Mesothelial cell of epicardium (in vitro differentiated cells): Measurements from ENCODE around the gene DENND5A. TPM values are rescaled to one million over a fixed set of nuclear protein-coding genes. Genes with fewer than 3 reads are reported as not detected.
"Not testable (repeated sequence)": the region's sequence is repeated elsewhere in the genome, so short reads cannot be mapped to it uniquely, and the experiment has no call there.

Experiments
- DNase-seq, 2 experiments: peaks; one replicate each; pipeline ENCODE4 v3.0.0; 2021; ENCODE audit warnings: low spot score in 2 of 2; ENCODE audit not compliant: unreplicated experiment in 2 of 2
- H3K27ac Mint-ChIP-seq: 2 replicates; pipeline ENCODE4 v1.8.0; 2021; ENCODE audit warnings: mixed read lengths
- H3K27me3 Mint-ChIP-seq: 2 replicates; pipeline ENCODE4 v1.8.0; 2021; ENCODE audit warnings: low read depth, mixed read lengths
- H3K36me3 Mint-ChIP-seq: 2 replicates; pipeline ENCODE4 v1.8.0; 2021; ENCODE audit warnings: mixed read lengths
- H3K4me1 Mint-ChIP-seq: 2 replicates; pipeline ENCODE4 v1.8.0; 2021; ENCODE audit warnings: mixed read lengths
- H3K4me3 Mint-ChIP-seq: 2 replicates; pipeline ENCODE4 v1.8.0; 2021; ENCODE audit warnings: mild to moderate bottlenecking, moderate library complexity, mixed read lengths
- H3K9me3 Mint-ChIP-seq: 2 replicates; pipeline ENCODE4 v1.8.0; 2021; ENCODE audit warnings: mixed read lengths
- total RNA-seq: library from RNA; stranded (reverse); gene quantifications from 3 replicates; pipeline ENCODE4 v1.2.1, GENCODE V29; 2021
- TF ChIP-seq, protein P1 (sequence below): fragments of 200-600 bp; sonication (generic); IDR thresholded peaks from one replicate; pipeline ENCODE4 v1.5.0; 2021; ENCODE audit warnings: antibody characterized with exemption; ENCODE audit not compliant: unreplicated experiment

Gene DENND5A
- total RNA-seq, 1 donor from 2014 or later, result 85.5 TPM

DNA sequence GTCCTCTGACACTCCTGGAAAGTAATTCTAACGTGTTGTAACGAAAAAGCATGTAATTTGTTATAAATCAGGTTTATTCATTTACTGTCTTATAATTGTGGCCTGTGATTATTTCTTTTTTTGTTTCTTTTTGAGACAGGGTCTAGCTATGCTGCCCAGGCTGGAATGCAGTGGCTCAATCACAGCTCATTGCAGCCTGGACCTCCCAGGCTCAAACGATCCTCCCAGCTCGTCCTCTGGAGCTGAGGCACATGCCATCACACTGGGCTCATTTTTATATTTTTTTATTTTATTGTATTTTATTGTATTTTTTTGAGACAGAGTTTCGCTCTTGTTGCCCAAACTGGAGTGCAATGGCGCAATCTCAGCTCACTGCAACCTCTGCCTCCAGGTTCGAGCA is 15.9 kb downstream of the DENND5A start:
- no peak for DNase-seq
- H3K4me1 Mint-ChIP-seq, result peaks cover 10% of the 10 kb centered on the region
- H3K36me3 Mint-ChIP-seq, result peaks cover 3% of the 10 kb centered on the region
- TF ChIP-seq, protein P1, sequence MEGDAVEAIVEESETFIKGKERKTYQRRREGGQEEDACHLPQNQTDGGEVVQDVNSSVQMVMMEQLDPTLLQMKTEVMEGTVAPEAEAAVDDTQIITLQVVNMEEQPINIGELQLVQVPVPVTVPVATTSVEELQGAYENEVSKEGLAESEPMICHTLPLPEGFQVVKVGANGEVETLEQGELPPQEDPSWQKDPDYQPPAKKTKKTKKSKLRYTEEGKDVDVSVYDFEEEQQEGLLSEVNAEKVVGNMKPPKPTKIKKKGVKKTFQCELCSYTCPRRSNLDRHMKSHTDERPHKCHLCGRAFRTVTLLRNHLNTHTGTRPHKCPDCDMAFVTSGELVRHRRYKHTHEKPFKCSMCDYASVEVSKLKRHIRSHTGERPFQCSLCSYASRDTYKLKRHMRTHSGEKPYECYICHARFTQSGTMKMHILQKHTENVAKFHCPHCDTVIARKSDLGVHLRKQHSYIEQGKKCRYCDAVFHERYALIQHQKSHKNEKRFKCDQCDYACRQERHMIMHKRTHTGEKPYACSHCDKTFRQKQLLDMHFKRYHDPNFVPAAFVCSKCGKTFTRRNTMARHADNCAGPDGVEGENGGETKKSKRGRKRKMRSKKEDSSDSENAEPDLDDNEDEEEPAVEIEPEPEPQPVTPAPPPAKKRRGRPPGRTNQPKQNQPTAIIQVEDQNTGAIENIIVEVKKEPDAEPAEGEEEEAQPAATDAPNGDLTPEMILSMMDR, result no peak
- H3K9me3 Mint-ChIP-seq, result no peaks in the 10 kb centered on the region
- no peak overlapping the region for H3K4me3 Mint-ChIP-seq
- H3K27me3 Mint-ChIP-seq, result no peaks in the 10 kb centered on the region
- H3K27ac Mint-ChIP-seq, result no peak overlapping the region

- Mint-ChIP-seq H3K9me3 (no peaks in the 10 kb centered on the region), H3K27me3 (no peaks in the 10 kb centered on the region), H3K4me3 (no peak overlapping the region), H3K27ac (peak overlapping the region; percentile 31), H3K4me1 (peaks cover 10% of the 10 kb centered on the region), H3K36me3 (peaks cover 3% of the 10 kb centered on the region)
- no peak for DNase-seq
- TF ChIP-seq, protein P1, result no peak
Observed at GRCh38 chr11:9247863-9248262, 17.3 kb downstream of the DENND5A start.

DNA sequence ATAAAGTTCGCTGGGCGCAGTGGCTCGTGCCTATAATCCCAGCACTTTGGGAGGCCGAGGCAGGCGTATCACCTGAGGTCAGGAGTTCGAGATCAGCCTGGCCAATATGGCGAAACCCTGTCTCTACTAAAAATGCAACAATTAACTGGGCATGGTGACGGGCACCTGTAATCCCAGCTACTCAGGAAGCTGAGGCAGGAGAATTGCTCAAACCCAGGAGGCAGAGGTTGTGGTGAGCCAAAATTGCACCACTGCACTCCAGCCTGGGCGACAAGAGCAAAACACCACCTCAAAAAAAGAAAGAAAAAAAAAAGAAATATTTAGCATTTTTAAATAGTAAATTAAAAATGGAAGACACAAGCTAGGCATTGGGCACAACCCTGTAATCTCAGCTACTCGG is 28.9 kb downstream of the DENND5A start:
- H3K36me3 Mint-ChIP-seq, result peaks cover 12% of the 10 kb centered on the region
- H3K9me3 Mint-ChIP-seq, result not testable (repeated sequence)

DNA sequence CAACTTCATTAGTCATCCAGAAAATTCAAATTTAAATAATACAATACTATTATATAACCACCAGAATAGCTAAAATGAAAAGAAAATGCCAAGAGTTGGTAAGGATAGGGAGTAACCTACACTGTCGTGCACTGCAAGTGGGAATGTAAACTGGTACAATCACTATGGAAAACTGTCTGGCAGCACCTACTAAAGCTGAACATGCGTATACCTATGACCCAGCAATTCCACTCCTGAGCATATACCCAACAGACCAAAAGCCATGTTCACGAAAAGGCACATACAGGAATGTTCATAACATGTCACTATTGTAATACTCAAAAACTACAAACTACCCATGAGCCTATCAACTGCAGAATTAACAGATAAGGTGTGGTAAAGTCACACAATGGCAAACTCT is 32.7 kb downstream of the DENND5A start:
- Mint-ChIP-seq H3K27me3 (no peaks in the 10 kb centered on the region), H3K36me3 (peaks cover 12% of the 10 kb centered on the region), H3K27ac (peak overlapping the region; percentile 2), H3K4me3 (no peak overlapping the region), H3K9me3 (peaks cover 10% of the 10 kb centered on the region), H3K4me1 (peaks cover 34% of the 10 kb centered on the region)
- DNase-seq, result no peak
- TF ChIP-seq, protein P1, result no peak

More for the DNA sequence above, 28.9 kb downstream of the DENND5A start:
- peak overlapping the region; percentile 50 for H3K27ac Mint-ChIP-seq
- H3K27me3 Mint-ChIP-seq, H3K4me3 Mint-ChIP-seq, DNase-seq: not testable (repeated sequence)
- peaks cover 14% of the 10 kb centered on the region for H3K4me1 Mint-ChIP-seq

DNA sequence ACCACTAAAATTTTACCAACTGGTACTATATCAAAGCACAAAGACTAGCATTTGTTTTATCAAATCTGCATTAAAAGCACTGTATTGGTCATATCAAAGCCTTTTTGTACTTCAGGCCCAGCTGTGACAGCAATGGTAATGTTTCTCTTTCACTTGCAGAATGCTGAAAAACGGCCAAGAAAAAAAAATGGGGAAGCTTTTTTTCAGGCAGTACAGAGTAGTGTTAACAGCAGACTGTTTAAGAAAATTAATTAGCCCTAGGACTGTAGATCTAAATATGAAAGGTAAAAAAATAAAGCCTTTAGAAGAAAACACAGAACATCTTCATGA is 33.3 kb downstream of the DENND5A start:
- peaks cover 12% of the 10 kb centered on the region for H3K36me3 Mint-ChIP-seq
- H3K27ac Mint-ChIP-seq, result peak overlapping the region; percentile 96
- H3K27me3 Mint-ChIP-seq, result no peaks in the 10 kb centered on the region
- H3K9me3 Mint-ChIP-seq, result peaks cover 10% of the 10 kb centered on the region
- H3K4me1 Mint-ChIP-seq, result peaks cover 34% of the 10 kb centered on the region
- H3K4me3 Mint-ChIP-seq, result peak overlapping the region; percentile 15
- TF ChIP-seq, protein P1, result no peak
- no peak for DNase-seq

DNA sequence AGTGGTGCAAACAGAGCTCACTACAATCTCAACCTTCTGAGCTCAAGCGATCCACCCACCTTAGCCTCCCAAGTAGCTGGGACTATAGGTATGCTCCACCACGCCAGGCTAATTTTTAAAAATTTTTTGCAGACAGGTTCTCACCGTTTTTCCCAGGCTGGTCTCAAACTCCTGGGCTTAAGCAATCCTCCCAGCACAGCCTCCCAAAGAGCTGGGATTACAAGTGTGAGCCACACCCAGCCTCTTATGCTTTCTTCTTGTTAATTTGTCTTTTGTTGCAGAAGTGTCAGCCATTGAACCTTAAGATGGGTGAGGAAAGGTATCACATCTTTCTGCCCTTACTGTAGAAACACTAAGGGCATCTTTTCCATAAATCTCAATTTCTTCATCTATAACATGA is 34.9 kb downstream of the DENND5A start:
- Mint-ChIP-seq H3K36me3 (peaks cover 11% of the 10 kb centered on the region), H3K4me3 (no peak overlapping the region), H3K4me1 (peaks cover 34% of the 10 kb centered on the region), H3K27me3 (no peaks in the 10 kb centered on the region), H3K27ac (peak overlapping the region; percentile 96), H3K9me3 (peaks cover 10% of the 10 kb centered on the region)
- TF ChIP-seq, protein P1, result no peak
- DNase-seq, result no peak
